HL-60 (cell line): ENCODE results near the gene UGT3A2.

Source experiments
- GABPA ChIP-seq: IDR thresholded peaks from 2 replicates; pipeline ENCODE4 v1.6.1; 2012; ENCODE audit warnings: low read depth
- POLR2AphosphoS5 ChIP-seq: IDR thresholded peaks from 2 replicates; pipeline ENCODE4 v1.6.1; 2012; ENCODE audit warnings: low read depth
- TF ChIP-seq, protein P1 (sequence below): IDR thresholded peaks from one replicate; pipeline ENCODE4 v1.5.1; 2011; ENCODE audit warnings: low read length, control low read depth, inconsistent platforms; ENCODE audit not compliant: insufficient read depth

DNA sequence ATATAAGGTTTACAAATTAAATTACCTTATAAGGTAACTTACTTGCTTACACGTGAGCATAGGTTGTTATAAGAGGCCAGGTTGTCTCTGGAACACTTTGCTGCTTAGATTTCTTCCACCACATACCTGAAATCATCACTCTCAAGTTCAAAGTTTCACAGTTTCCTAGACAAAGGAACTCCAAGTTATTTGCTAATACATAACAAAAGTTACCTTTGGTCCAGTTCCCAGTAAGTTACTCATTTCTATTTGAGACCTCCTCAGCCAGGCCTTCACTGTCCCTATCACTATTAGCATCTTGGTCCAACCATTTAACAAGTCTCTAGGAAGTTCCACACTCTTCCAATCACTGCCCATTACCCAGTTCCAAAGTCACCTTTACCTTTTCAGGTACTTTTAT lies 57.0 kb downstream of the UGT3A2 start:
- TF ChIP-seq, protein P1, sequence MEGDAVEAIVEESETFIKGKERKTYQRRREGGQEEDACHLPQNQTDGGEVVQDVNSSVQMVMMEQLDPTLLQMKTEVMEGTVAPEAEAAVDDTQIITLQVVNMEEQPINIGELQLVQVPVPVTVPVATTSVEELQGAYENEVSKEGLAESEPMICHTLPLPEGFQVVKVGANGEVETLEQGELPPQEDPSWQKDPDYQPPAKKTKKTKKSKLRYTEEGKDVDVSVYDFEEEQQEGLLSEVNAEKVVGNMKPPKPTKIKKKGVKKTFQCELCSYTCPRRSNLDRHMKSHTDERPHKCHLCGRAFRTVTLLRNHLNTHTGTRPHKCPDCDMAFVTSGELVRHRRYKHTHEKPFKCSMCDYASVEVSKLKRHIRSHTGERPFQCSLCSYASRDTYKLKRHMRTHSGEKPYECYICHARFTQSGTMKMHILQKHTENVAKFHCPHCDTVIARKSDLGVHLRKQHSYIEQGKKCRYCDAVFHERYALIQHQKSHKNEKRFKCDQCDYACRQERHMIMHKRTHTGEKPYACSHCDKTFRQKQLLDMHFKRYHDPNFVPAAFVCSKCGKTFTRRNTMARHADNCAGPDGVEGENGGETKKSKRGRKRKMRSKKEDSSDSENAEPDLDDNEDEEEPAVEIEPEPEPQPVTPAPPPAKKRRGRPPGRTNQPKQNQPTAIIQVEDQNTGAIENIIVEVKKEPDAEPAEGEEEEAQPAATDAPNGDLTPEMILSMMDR: no peak
- TF ChIP-seq GABPA (no peak), POLR2AphosphoS5 (no peak)
